Gastroesophageal sphincter (tissue), 4 donors: Measurements from ENCODE around the gene LENG8. TPM values are rescaled to one million over a fixed set of nuclear protein-coding genes. Genes with fewer than 3 reads are reported as not detected.

Experiments
- ATAC-seq: fragments of 150-250 bp; one replicate; pipeline ENCODE4 v1.9.1; 2016; ENCODE audit warnings: mild to moderate bottlenecking, moderate library complexity
- H3K27ac ChIP-seq, 4 donors: fragments of 200-600 bp; sonication (generic) in 3 of 4; 1 replicate in 3 of 4; 2 replicates in 1 of 4; pipeline ENCODE4 v1.5.1; 2016 to 2019
- H3K27me3 ChIP-seq: fragments of 200-600 bp; sonication (generic); one replicate; pipeline ENCODE4 v1.5.1; 2019
- H3K36me3 ChIP-seq, 2 donors: fragments of 200-600 bp; sonication (generic); one replicate each; pipeline ENCODE4 v1.5.1; 2019; ENCODE audit warnings: control low read depth in 1 of 2
- H3K4me1 ChIP-seq, 3 donors: fragments of 200-600 bp; sonication (generic); 1 replicate in 2 of 3; 2 replicates in 1 of 3; pipeline ENCODE4 v1.5.1; 2016 to 2019; ENCODE audit warnings: control low read depth in 2 of 3
- H3K4me3 ChIP-seq, 2 donors: fragments of 200-600 bp; sonication (generic); one replicate each; pipeline ENCODE4 v1.5.1; 2019; ENCODE audit warnings: mild to moderate bottlenecking in 1 of 2, moderate library complexity in 1 of 2
- H3K9me3 ChIP-seq, 3 donors: fragments of 200-600 bp; sonication (generic); one replicate each; pipeline ENCODE4 v1.5.1; 2017 to 2019; ENCODE audit warnings: control low read depth in 2 of 3
- EP300 ChIP-seq: sonication (generic); formaldehyde crosslinking; IDR thresholded peaks from one replicate; pipeline ENCODE4 v1.6.1; 2017; ENCODE audit warnings: antibody characterized with exemption, mild to moderate bottlenecking
- POLR2A ChIP-seq, 2 donors: fragments of 450-650 bp; IDR thresholded peaks; one replicate each; pipeline ENCODE4 v1.6.1; 2017; ENCODE audit warnings: antibody characterized with exemption in 2 of 2, mild to moderate bottlenecking in 2 of 2, moderate library complexity in 1 of 2
- POLR2AphosphoS5 ChIP-seq: sonication (generic); formaldehyde crosslinking; IDR thresholded peaks from one replicate; pipeline ENCODE4 v1.6.1; 2017; ENCODE audit warnings: antibody characterized with exemption
- WGBS, 2 donors: methylation state at CpG; one replicate each; pipeline ENCODE4 v1.1.5; 2018; ENCODE audit warnings: low coverage in 1 of 2; 5-methylcytosine and 5-hydroxymethylcytosine counted together
- total RNA-seq, 4 donors: library from RNA; depleted of rRNA; stranded (reverse); fragments of >200 nt; gene quantifications; one replicate each; pipeline ENCODE4 v1.1.0, GENCODE V29; 2016
- TF ChIP-seq, protein P1 (sequence below), 4 experiments: fragments of 200-600 bp in 2 of 4; fragments of 450-650 bp in 2 of 4; sonication (generic) in 1 of 4; IDR thresholded peaks; one replicate each; pipeline ENCODE4 v1.5.1; 2017 to 2019; ENCODE audit warnings: antibody characterized with exemption in 4 of 4, mild to moderate bottlenecking in 2 of 4, moderate library complexity in 2 of 4

Gene LENG8
- total RNA-seq, 4 donors from 2014 or later = 25.4 to 215 (median 80.9) TPM

DNA sequence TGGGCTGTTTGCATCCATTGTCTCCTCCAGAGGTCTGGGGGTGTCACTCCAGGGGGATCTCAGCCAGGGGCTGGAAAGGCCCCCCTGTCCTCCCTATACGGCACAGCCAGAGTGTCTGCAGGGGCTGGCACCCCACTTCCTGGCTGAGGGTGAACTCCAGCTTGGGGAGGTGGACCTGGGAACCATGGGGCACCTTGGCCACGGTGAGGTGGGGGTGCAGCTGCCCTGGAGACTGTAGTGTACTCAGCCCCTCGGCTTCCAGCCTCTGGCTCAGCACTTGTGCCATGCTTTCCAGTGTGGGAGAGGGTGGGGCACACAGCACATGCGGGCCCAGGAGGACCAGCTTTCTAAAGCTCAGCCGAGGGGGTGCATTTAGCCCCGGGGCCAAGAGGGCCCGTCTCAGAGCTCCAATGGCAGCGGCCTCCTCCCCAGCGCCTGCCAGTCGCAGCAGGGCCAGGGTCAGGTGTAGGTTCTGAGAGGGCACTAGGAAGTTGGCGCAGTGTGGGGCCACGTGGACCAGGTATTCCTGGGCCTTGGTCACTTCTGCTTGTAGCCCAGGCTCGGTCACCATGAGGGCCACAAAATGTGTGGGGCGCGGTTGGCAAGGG, 13.2 kb downstream of the LENG8 start:
- Histone ChIP-seq H3K9me3 (no peaks in the 10 kb centered on the region), H3K4me1 (peaks cover 0 to 67% (median 17%) of the 10 kb centered on the region in 3 donors), H3K27me3 (no peaks in the 10 kb centered on the region), H3K36me3 (peaks cover 0 to 53% of the 10 kb centered on the region in 2 donors), H3K4me3 (peak overlapping the region in 1 of 2 donors; percentile 85), H3K27ac (peak overlapping the region in 3 of 4 donors; percentile 96 to 99 (median 98))
- ATAC-seq = no peak
- TF ChIP-seq, protein P1, sequence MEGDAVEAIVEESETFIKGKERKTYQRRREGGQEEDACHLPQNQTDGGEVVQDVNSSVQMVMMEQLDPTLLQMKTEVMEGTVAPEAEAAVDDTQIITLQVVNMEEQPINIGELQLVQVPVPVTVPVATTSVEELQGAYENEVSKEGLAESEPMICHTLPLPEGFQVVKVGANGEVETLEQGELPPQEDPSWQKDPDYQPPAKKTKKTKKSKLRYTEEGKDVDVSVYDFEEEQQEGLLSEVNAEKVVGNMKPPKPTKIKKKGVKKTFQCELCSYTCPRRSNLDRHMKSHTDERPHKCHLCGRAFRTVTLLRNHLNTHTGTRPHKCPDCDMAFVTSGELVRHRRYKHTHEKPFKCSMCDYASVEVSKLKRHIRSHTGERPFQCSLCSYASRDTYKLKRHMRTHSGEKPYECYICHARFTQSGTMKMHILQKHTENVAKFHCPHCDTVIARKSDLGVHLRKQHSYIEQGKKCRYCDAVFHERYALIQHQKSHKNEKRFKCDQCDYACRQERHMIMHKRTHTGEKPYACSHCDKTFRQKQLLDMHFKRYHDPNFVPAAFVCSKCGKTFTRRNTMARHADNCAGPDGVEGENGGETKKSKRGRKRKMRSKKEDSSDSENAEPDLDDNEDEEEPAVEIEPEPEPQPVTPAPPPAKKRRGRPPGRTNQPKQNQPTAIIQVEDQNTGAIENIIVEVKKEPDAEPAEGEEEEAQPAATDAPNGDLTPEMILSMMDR (IDR thresholded peaks at IDR 0.05) = no peak
- TF ChIP-seq POLR2A (IDR thresholded peaks at IDR 0.05) (no peak), POLR2AphosphoS5 (no peak), EP300 (no peak)
- 70% methylated on average over 2 of the region's 15 CpGs; no CpG with 5 or more reads in 1 of the 2 donors for WGBS, 2 donors

GRCh38 chr19:54462655-54463530, 13.9 kb downstream of the LENG8 start:
- H3K4me1 ChIP-seq = peaks cover 0 to 67% (median 17%) of the 10 kb centered on the region in 3 donors
- ATAC-seq = peak; percentile 57
- TF ChIP-seq, protein P1 (IDR thresholded peaks at IDR 0.05) = peak in 2 of 4 experiments; percentile 2 to 41
- TF ChIP-seq POLR2A (IDR thresholded peaks at IDR 0.05) (no peak), EP300 (no peak), POLR2AphosphoS5 (peak; percentile 73)
- H3K9me3 ChIP-seq = no peaks in the 10 kb centered on the region
- no CpG with 5 or more reads among the region's 91 CpGs for WGBS, 2 donors
- peak overlapping the region; percentile 55 to 85 for H3K4me3 ChIP-seq
- H3K36me3 ChIP-seq = peaks cover 0 to 45% of the 10 kb centered on the region in 2 donors
- H3K27ac ChIP-seq = peak overlapping the region; percentile 84 to 99 (median 97)
- H3K27me3 ChIP-seq = no peaks in the 10 kb centered on the region

- Histone ChIP-seq H3K9me3 (no peaks in the 10 kb centered on the region), H3K4me3 (peak within 1 kb of the TSS; percentile 55 to 85), H3K36me3 (peaks cover 0 to 38% of the 10 kb centered on the region in 2 donors), H3K27ac (peak within 1 kb of the TSS; percentile 84 to 99 (median 97)), H3K27me3 (no peaks in the 10 kb centered on the region), H3K4me1 (peaks cover 0 to 70% (median 17%) of the 10 kb centered on the region in 3 donors)
- 0% methylated on average over 8 to 13 of the region's 41 CpGs for WGBS, 2 donors
- peak; percentile 80 for ATAC-seq
- TF ChIP-seq EP300 (no peak), POLR2A (IDR thresholded peaks at IDR 0.05) (peak; percentile 76), POLR2AphosphoS5 (peak; percentile 94)
- TF ChIP-seq, protein P1 (IDR thresholded peaks at IDR 0.05) = no peak
These were observed 14.6 kb downstream of the LENG8 start, which contains the start of gene LENG9 for GRCh38 chr19:54463531-54464043. Gene LENG9 (minus strand): TSS chr19:54463778. CDS start chr19:54463526, 252 bp downstream.

GRCh38 chr19:54464044-54464629, 15.1 kb downstream of the LENG8 start:
- peaks cover 2% of the 10 kb centered on the region for H3K27me3 ChIP-seq
- peaks cover 0 to 33% of the 10 kb centered on the region in 2 donors for H3K36me3 ChIP-seq
- no peaks in the 10 kb centered on the region for H3K9me3 ChIP-seq
- WGBS, 2 donors = 0 to 2% methylated on average over 5 to 21 of the region's 26 CpGs
- no peak for TF ChIP-seq EP300
- TF ChIP-seq POLR2AphosphoS5 = no peak
- TF ChIP-seq, protein P1 (IDR thresholded peaks at IDR 0.05) = no peak
- no peak for TF ChIP-seq POLR2A (IDR thresholded peaks at IDR 0.05)
- ATAC-seq = peak; percentile 42
- peak overlapping the region; percentile 34 to 85 for H3K4me3 ChIP-seq
- peaks cover 0 to 70% (median 17%) of the 10 kb centered on the region in 3 donors for H3K4me1 ChIP-seq
- H3K27ac ChIP-seq = peak overlapping the region; percentile 16 to 99 (median 97)
